ENCODE data around the gene MACROD1.

- TF ChIP-seq ZFP1 (CRISPR knock-in tag; IDR thresholded peaks at IDR 0.05) (no peak), ILF3 (IDR thresholded peaks at IDR 0.05; ENCODE audit: borderline replicate concordance) (no peak), CTCF (IDR thresholded peaks at IDR 0.05 in 2 of 3, conservative IDR thresholded peaks at IDR 0.05 in 1 of 3; ENCODE audit: insufficient read depth in 2 of 3, low read depth in 1 of 3, low read length in 3 of 3) (peak in 1 of 3 experiments; percentile 9; a peak in 1 of 6 replicates), CREB3 (tag; conservative IDR thresholded peaks at IDR 0.05; ENCODE audit: low read depth) (no peak), CEBPZ (IDR thresholded peaks at IDR 0.05; ENCODE audit: borderline replicate concordance, low read depth, low read length) (no peak), FIP1L1 (IDR thresholded peaks at IDR 0.05; ENCODE audit: low read depth, low read length, poor library complexity, severe bottlenecking) (peak; percentile 13), NFATC3 (IDR thresholded peaks at IDR 0.05) (no peak), MAFG (tag; conservative IDR thresholded peaks at IDR 0.05) (no peak), ZBTB43 (CRISPR knock-in tag; IDR thresholded peaks at IDR 0.05) (no peak), SMARCA5 (IDR thresholded peaks at IDR 0.05) (no peak), ZNF24 (IDR thresholded peaks at IDR 0.05) (no peak)
Measured at GRCh38 chr11:63998558-63999348, 167.2 kb downstream of the MACROD1 start.
